ENCODE measurements around the gene M1AP. TPM values are rescaled to one million over a fixed set of nuclear protein-coding genes. Genes with fewer than 3 reads are reported as not detected.

Gene M1AP
- total and polyA plus RNA-seq, 2 of the 8 experiments (the other 6 are each of a cell fraction or from before 2014, with no cell fraction given): 4.8 TPM

DNA sequence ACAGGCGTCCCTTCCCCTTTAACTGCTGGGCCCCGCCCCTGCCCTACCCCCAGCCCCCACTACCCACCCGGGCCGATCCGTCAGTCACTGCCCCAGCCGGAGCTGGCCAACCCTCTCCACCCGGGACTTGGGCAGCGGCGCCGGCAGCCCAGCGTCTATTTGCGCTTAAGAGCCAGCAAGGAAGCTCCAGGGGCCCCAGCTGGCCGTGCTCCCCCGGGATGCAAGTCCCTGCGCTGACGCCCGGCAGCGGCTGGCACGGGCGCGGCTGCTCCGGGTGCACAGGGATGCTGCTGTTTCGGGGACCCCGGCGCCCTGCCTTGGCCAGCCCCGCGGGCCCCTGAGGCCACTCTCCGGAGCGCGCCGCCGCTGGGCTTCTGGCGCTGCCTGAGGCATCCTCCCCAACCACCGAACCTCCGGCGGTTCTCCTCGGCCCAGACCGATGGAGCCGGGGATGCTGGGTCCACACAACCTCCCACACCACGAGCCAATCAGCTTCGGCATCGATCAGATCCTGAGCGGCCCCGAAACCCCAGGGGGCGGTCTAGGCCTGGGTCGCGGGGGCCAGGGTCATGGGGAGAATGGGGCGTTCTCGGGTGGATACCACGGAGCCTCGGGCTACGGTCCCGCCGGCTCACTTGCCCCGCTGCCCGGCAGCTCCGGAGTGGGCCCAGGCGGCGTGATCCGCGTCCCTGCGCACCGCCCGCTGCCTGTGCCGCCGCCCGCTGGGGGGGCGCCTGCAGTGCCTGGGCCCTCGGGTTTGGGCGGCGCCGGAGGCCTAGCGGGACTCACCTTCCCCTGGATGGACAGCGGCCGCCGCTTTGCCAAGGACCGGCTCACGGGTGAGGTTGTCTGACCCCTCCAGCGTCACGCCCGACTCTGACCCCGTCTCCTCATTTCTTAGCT lies 133.5 kb downstream of the M1AP start, which contains the start of gene TLX2:
Gene TLX2 (plus strand): TSS at position 83 of the 903 bp plus-strand sequence. CDS start 357 bp downstream, at position 440.
- Histone ChIP-seq H4K20me1 (replicated peaks in 1 of 2; ENCODE audit: control insufficient read depth in 1 of 2, insufficient read depth in 2 of 2, low read length in 2 of 2) (peaks cover 2 to 4% of the 10 kb centered on the region in 2 experiments), H3K4me1 (replicated peaks in 1 of 4; ENCODE audit: control insufficient read depth in 3 of 4, insufficient read depth in 4 of 4, low read length in 3 of 4) (peaks cover 0 to 24% (median 10%) of the 10 kb centered on the region in 4 experiments; a peak in 6 of 7 replicates), H2BK12ac (ENCODE audit: low read depth, low read length) (peak within 1 kb of the TSS; percentile 68; the same call in 1 of the 2 replicates), H2AK5ac (ENCODE audit: low read depth, low read length) (no peak within 1 kb of the TSS), H3K23ac (ENCODE audit: insufficient read length) (no peak within 1 kb of the TSS), H3K9ac (replicated peaks in 1 of 4; ENCODE audit: extremely low read depth in 1 of 4, low read depth in 3 of 4, low read length in 3 of 4) (no peak within 1 kb of the TSS), H3K27me3 (replicated peaks in 1 of 4; ENCODE audit: control insufficient read depth in 3 of 4, extremely low read depth in 1 of 4, insufficient read depth in 3 of 4, low read length in 3 of 4) (peaks cover 81 to 100% (median 96%) of the 10 kb centered on the region in 4 experiments), H3K56ac (replicated peaks; ENCODE audit: insufficient read length, low read depth, low read length) (no peak within 1 kb of the TSS), H3K4me2 (ENCODE audit: insufficient read depth in 1 of 2, low read depth in 2 of 2, low read length in 2 of 2) (peak within 1 kb of the TSS; percentile 63 to 88), H3K14ac (ENCODE audit: insufficient read length) (no peak within 1 kb of the TSS), H4K5ac (ENCODE audit: insufficient read length, low read depth, low read length) (no peak within 1 kb of the TSS), H4K8ac (ENCODE audit: extremely low read depth, insufficient read depth, low read length) (peak within 1 kb of the TSS; percentile 11; the same call in 1 of the 2 replicates), H3K79me2 (ENCODE audit: control insufficient read depth in 1 of 2, insufficient read depth in 2 of 2, low read length in 2 of 2) (no peaks in the 10 kb centered on the region), H4K91ac (replicated peaks; ENCODE audit: insufficient read length, low read length) (no peak within 1 kb of the TSS), H3K27ac (ENCODE audit: low read depth, low read length) (no peak within 1 kb of the TSS), H3K79me1 (ENCODE audit: low read depth, low read length) (no peaks in the 10 kb centered on the region), H3K4me3 (ENCODE audit: extremely low read depth in 1 of 4, insufficient read depth in 2 of 4, low read depth in 3 of 4, low read length in 4 of 4) (peak within 1 kb of the TSS; percentile 20 to 62 (median 28)), H3K18ac (ENCODE audit: extremely low read depth, low read length) (peak within 1 kb of the TSS; percentile 60; the same call in 1 of the 2 replicates), H2BK5ac (ENCODE audit: low read depth, low read length) (no peak within 1 kb of the TSS), H2BK20ac (ENCODE audit: low read length) (no peak within 1 kb of the TSS), H3K36me3 (ENCODE audit: control insufficient read depth in 2 of 4, insufficient read depth in 4 of 4, low read length in 3 of 4) (peaks cover 0 to 19% (median 0%) of the 10 kb centered on the region in 4 experiments; a peak in 1 of 8 replicates), H3K4ac (replicated peaks; ENCODE audit: insufficient read length, low read depth, low read length) (no peak within 1 kb of the TSS), H2BK15ac (ENCODE audit: low read length) (no peak within 1 kb of the TSS), H2AFZ (ENCODE audit: low read length) (no peak within 1 kb of the TSS), H3K23me2 (ENCODE audit: low read depth, low read length) (peaks cover 10% of the 10 kb centered on the region; the same call in 1 of the 2 replicates), H3K9me3 (ENCODE audit: insufficient read depth in 2 of 2, low read depth in 1 of 2, low read length in 1 of 2) (peaks cover 7 to 12% of the 10 kb centered on the region in 2 experiments), H2BK120ac (replicated peaks; ENCODE audit: low read depth, low read length) (no peak within 1 kb of the TSS)
- peak in 1 of 2 experiments; percentile 76 for DNase-seq (ENCODE audit: low read depth in 1 of 2, low spot score in 2 of 2)
- no peak for FAIRE-seq
- POLR2A ChIA-PET (ENCODE audit: partially characterized antibody): interaction anchor here (0.6 to 6.7 kb wide), 10 partner anchors 8 to 74 kb away, joined by 3 to 63 read pairs (median 5); partner anchors contain the start of genes AUP1, CCDC142, DQX1 and HTRA2
- CTCF ChIA-PET (ENCODE audit: partially characterized antibody): interaction anchor here (0.5 to 4.2 kb wide), 7 partner anchors 11 to 450 kb away, joined by 3 to 20 read pairs (median 6); partner anchors contain the start of gene DQX1
- 5% methylated on average over 64 of the region's 82 CpGs; no CpG with 5 or more reads in 1 of the 2 experiments for WGBS, 2 experiments (ENCODE audit: extremely low coverage in 1 of 2, insufficient coverage in 1 of 2, insufficient read length in 1 of 2, insufficient replicate concordance in 2 of 2, low coverage in 1 of 2, low lambda C conversion rate in 2 of 2, missing lambda C conversion rate in 1 of 2)
- no peak for TF ChIP-seq ZNF274 (IDR thresholded peaks at IDR 0.05; ENCODE audit: borderline replicate concordance, extremely low read depth, low read length)
- no peak for TF ChIP-seq CBX5 (IDR thresholded peaks at IDR 0.05; ENCODE audit: low read depth, low read length)
- TF ChIP-seq CBX8 (IDR thresholded peaks at IDR 0.05; ENCODE audit: borderline replicate concordance, low read depth, low read length): no peak
- TF ChIP-seq, protein P1, sequence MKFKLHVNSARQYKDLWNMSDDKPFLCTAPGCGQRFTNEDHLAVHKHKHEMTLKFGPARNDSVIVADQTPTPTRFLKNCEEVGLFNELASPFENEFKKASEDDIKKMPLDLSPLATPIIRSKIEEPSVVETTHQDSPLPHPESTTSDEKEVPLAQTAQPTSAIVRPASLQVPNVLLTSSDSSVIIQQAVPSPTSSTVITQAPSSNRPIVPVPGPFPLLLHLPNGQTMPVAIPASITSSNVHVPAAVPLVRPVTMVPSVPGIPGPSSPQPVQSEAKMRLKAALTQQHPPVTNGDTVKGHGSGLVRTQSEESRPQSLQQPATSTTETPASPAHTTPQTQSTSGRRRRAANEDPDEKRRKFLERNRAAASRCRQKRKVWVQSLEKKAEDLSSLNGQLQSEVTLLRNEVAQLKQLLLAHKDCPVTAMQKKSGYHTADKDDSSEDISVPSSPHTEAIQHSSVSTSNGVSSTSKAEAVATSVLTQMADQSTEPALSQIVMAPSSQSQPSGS (IDR thresholded peaks at IDR 0.05; ENCODE audit: low read length): no peak
- TF ChIP-seq RAD21 (IDR thresholded peaks at IDR 0.05 in 1 of 2, conservative IDR thresholded peaks at IDR 0.05 in 1 of 2; ENCODE audit: low read depth in 2 of 2, low read length in 2 of 2): no peak
- no peak for TF ChIP-seq RFX5 (IDR thresholded peaks at IDR 0.05; ENCODE audit: borderline replicate concordance, low read depth, low read length)
- no peak for TF ChIP-seq YY1 (IDR thresholded peaks at IDR 0.05; ENCODE audit: low read depth, low read length)
- no peak for TF ChIP-seq EZH2 (IDR thresholded peaks at IDR 0.05; ENCODE audit: low read depth, low read length, severe bottlenecking)
